ENCODE data around the gene PARVB.

DNA sequence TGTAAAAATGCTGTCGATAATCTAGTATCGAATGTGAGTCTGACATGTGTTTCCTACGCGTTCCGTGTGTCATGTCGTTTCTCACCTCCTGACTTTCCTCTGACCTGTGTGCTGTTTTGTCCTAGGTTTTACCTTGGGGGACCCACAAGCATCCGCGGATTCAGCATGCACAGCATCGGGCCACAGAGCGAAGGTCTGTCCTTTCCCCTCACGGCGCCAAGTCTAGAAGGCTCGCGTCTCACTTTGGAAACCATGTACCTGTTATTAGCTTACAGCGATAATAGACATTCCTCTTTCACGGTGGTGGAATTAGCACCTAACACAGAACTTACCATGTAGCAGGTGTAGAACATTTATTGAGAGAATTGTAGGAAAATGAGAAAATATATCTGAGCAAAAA, 40.3 kb upstream of the PARVB start:
- no peak for TF ChIP-seq CTCF (IDR thresholded peaks at IDR 0.05; ENCODE audit: low read depth, low read length)
- no peak for TF ChIP-seq EZH2phosphoT487 (IDR thresholded peaks at IDR 0.05; ENCODE audit: low read depth)
